HUES48 (cell line): ENCODE results near the gene MAGI2.

Experiments
- H3K27ac ChIP-seq: one replicate; pipeline ENCODE4 v1.7.0; 2013; ENCODE audit warnings: low read depth, low read length, inconsistent platforms
- H3K27me3 ChIP-seq: 2 replicates; pipeline ENCODE4 v1.6.1; 2013; ENCODE audit warnings: mild to moderate bottlenecking, low read length; ENCODE audit not compliant: control insufficient read depth, insufficient read depth
- H3K36me3 ChIP-seq: 2 replicates; pipeline ENCODE4 v1.6.1; 2013; ENCODE audit warnings: low read length; ENCODE audit not compliant: control insufficient read depth, insufficient read depth
- H3K4me1 ChIP-seq: 2 replicates; pipeline ENCODE4 v1.6.1; 2013; ENCODE audit warnings: mild to moderate bottlenecking, low read length; ENCODE audit not compliant: control insufficient read depth, insufficient read depth
- H3K4me3 ChIP-seq: 2 replicates; pipeline ENCODE4 v1.5.1; 2013; ENCODE audit warnings: mild to moderate bottlenecking, low read depth, low read length
- H3K9ac ChIP-seq: 2 replicates; pipeline ENCODE4 v1.6.1; 2013; ENCODE audit warnings: mild to moderate bottlenecking, low read depth, low read length, moderate library complexity
- H3K9me3 ChIP-seq: 2 replicates; pipeline ENCODE4 v1.6.1; 2013; ENCODE audit warnings: low read length; ENCODE audit not compliant: control insufficient read depth, insufficient read depth

Gene MAGI2

DNA sequence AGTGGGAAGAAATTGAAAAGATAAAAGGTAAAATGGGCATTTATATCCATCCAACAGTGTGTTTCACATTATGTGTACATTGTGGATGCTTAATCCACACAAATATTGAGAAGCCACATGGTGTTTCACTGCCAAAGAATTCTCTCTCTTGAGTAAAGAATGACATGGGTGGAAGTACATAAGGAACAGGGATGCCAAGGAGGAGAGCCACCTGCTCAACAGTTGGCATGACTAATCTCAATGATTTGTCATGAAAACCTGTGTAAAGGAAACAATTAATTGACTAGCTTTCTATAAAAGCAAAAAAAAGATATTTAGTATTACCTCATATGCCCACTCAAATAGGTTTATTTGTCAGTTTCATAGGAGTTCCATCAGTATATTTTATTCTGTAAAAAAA lies 43.1 kb downstream of the MAGI2 start:
- Histone ChIP-seq H3K4me3 (no peak overlapping the region), H3K9ac (no peak overlapping the region), H3K27ac (no peak overlapping the region), H3K4me1 (no peaks in the 10 kb centered on the region), H3K9me3 (no peaks in the 10 kb centered on the region), H3K27me3 (no peaks in the 10 kb centered on the region), H3K36me3 (no peaks in the 10 kb centered on the region)

GRCh38 chr7:79407351-79407750 lies 46.1 kb downstream of the MAGI2 start:
- no peaks in the 10 kb centered on the region for H3K4me1 ChIP-seq
- H3K9me3 ChIP-seq = no peaks in the 10 kb centered on the region
- H3K27me3 ChIP-seq = no peaks in the 10 kb centered on the region
- no peak overlapping the region for H3K9ac ChIP-seq
- no peak overlapping the region for H3K4me3 ChIP-seq
- no peaks in the 10 kb centered on the region for H3K36me3 ChIP-seq
- H3K27ac ChIP-seq = no peak overlapping the region

GRCh38 chr7:79406371-79406770 lies 47.1 kb downstream of the MAGI2 start:
- Histone ChIP-seq H3K9me3 (no peaks in the 10 kb centered on the region), H3K4me3 (no peak overlapping the region), H3K36me3 (no peaks in the 10 kb centered on the region), H3K27me3 (no peaks in the 10 kb centered on the region), H3K4me1 (no peaks in the 10 kb centered on the region), H3K27ac (no peak overlapping the region), H3K9ac (no peak overlapping the region)

GRCh38 chr7:79405368-79405767 lies 48.1 kb downstream of the MAGI2 start:
- Histone ChIP-seq H3K4me3 (no peak overlapping the region), H3K9ac (no peak overlapping the region), H3K9me3 (no peaks in the 10 kb centered on the region), H3K36me3 (no peaks in the 10 kb centered on the region), H3K27ac (no peak overlapping the region), H3K27me3 (no peaks in the 10 kb centered on the region), H3K4me1 (no peaks in the 10 kb centered on the region)

- H3K27me3 ChIP-seq = no peaks in the 10 kb centered on the region
- H3K9ac ChIP-seq = no peak overlapping the region
- no peaks in the 10 kb centered on the region for H3K36me3 ChIP-seq
- H3K27ac ChIP-seq = no peak overlapping the region
- H3K9me3 ChIP-seq = no peaks in the 10 kb centered on the region
- H3K4me1 ChIP-seq = no peaks in the 10 kb centered on the region
- no peak overlapping the region for H3K4me3 ChIP-seq
These were observed 49.6 kb downstream of the MAGI2 start for GRCh38 chr7:79403879-79404278.

- no peak overlapping the region for H3K27ac ChIP-seq
These were observed 50.0 kb downstream of the MAGI2 start for GRCh38 chr7:79403451-79403850.

GRCh38 chr7:79401254-79401653 lies 52.2 kb downstream of the MAGI2 start:
- Histone ChIP-seq H3K36me3 (no peaks in the 10 kb centered on the region), H3K9ac (no peak overlapping the region), H3K27ac (no peak overlapping the region), H3K27me3 (no peaks in the 10 kb centered on the region), H3K4me3 (no peak overlapping the region), H3K4me1 (no peaks in the 10 kb centered on the region), H3K9me3 (no peaks in the 10 kb centered on the region)

More at GRCh38 chr7:79403451-79403850, 50.0 kb downstream of the MAGI2 start:
- no peaks in the 10 kb centered on the region for H3K27me3 ChIP-seq
- H3K9me3 ChIP-seq = no peaks in the 10 kb centered on the region
- no peaks in the 10 kb centered on the region for H3K36me3 ChIP-seq
- H3K9ac ChIP-seq = no peak overlapping the region
- H3K4me1 ChIP-seq = no peaks in the 10 kb centered on the region
- H3K4me3 ChIP-seq = no peak overlapping the region

DNA sequence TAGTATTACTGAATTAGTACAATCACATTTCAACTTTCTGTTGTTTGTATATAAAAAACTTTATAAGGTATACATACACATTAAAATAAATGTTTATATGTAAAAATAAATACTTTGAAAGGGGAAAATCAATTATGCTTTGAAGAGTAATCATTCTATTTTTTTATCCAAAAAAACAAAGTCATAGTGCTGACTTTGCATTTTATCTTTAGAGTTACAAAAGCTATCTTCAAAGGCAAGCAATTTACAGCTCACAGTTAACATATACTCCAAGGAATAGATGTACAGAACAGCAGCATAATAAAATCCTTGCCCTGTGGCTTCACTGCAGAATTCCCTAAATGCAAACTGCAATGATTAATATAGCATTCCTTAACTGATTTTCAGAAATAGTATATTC lies 53.2 kb downstream of the MAGI2 start:
- H3K36me3 ChIP-seq = no peaks in the 10 kb centered on the region
- no peaks in the 10 kb centered on the region for H3K27me3 ChIP-seq
- no peak overlapping the region for H3K27ac ChIP-seq
- no peak overlapping the region for H3K9ac ChIP-seq
- no peak overlapping the region for H3K4me3 ChIP-seq
- no peaks in the 10 kb centered on the region for H3K9me3 ChIP-seq
- H3K4me1 ChIP-seq = no peaks in the 10 kb centered on the region

GRCh38 chr7:79398138-79398749 lies 55.2 kb downstream of the MAGI2 start:
- no peaks in the 10 kb centered on the region for H3K36me3 ChIP-seq

DNA sequence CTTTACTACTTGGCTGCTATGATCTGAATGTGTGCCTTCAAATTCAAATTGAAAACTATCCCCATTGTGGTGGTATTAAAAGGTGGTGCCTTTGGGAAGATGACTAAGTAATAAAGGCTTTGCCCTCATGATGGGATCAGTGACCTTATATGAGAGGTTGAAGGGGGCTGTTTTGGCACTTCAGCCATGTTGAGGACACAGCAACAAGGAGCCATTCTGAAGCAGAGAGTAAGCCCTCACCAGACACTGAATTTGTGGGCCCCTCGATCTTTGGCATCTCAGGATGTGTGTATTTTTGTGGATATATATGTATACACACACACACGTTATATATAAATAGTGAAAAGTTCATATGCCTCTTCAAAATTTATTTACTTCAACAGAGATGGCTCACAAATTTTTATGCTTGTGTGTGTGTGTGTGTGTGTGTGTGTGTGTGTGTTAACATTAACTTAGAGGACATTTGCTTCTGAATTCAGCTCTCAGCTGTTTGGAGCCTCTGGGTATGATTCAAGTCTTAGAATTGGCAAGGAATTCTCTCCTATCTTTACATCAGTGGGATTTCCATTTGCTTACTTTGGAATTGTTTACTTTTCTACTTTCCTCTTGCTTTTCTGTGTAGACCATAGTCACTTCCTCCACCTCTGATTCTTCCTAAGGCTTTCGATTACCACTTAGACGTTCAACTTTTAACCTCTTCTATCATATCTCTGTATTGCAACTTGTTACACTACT lies 66.6 kb downstream of the MAGI2 start:
- Histone ChIP-seq H3K36me3 (no peaks in the 10 kb centered on the region), H3K4me3 (no peak overlapping the region), H3K9me3 (no peaks in the 10 kb centered on the region), H3K27ac (no peak overlapping the region), H3K27me3 (no peaks in the 10 kb centered on the region), H3K4me1 (no peaks in the 10 kb centered on the region), H3K9ac (no peak overlapping the region)

More at GRCh38 chr7:79398138-79398749, 55.2 kb downstream of the MAGI2 start:
- Histone ChIP-seq H3K4me1 (no peaks in the 10 kb centered on the region), H3K9ac (no peak overlapping the region), H3K9me3 (no peaks in the 10 kb centered on the region), H3K27me3 (no peaks in the 10 kb centered on the region), H3K27ac (no peak overlapping the region), H3K4me3 (no peak overlapping the region)

DNA sequence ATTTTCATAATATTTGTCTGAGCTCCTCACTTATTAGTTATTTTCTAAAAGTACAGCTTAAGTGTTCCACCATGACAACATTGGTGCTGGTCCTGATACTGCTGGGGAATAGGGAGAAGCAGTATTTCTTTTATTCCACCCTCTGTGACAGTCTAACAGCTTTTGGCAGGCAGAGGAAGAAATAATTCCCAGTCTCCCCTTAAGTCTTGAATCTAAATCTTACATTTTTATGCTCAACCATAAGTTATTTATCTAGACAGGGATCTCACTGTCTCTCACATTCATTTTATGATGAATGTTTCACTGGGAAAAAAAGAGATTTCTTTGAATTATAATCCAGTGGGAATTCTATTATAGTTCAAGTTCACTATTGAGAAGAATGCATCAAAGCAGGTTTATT lies 71.5 kb downstream of the MAGI2 start:
- no peak overlapping the region for H3K27ac ChIP-seq
- H3K27me3 ChIP-seq = no peaks in the 10 kb centered on the region
- H3K4me1 ChIP-seq = no peaks in the 10 kb centered on the region
- no peaks in the 10 kb centered on the region for H3K9me3 ChIP-seq
- no peak overlapping the region for H3K4me3 ChIP-seq
- no peak overlapping the region for H3K9ac ChIP-seq
- no peaks in the 10 kb centered on the region for H3K36me3 ChIP-seq
